Transverse colon (tissue), 4 donors: ENCODE results near the gene DDX46. TPM values are rescaled to one million over a fixed set of nuclear protein-coding genes. Genes with fewer than 3 reads are reported as not detected.
"Not testable (repeated sequence)": the region's sequence is repeated elsewhere in the genome, so short reads cannot be mapped to it uniquely, and the experiment has no call there.

Experiments
- DNase-seq: peaks from one replicate; pipeline ENCODE4 v3.0.0-alpha.2; 2019
- H3K27ac ChIP-seq, 4 donors: fragments of 200-600 bp; sonication (generic); 2 replicates each; pipeline ENCODE4 v1.5.1; 2016 to 2018; ENCODE audit warnings: inconsistent platforms in 4 of 4
- H3K27me3 ChIP-seq: fragments of 200-600 bp; sonication (generic); 2 replicates; pipeline ENCODE4 v1.5.1; 2017; ENCODE audit warnings: inconsistent platforms
- H3K36me3 ChIP-seq, 4 donors: fragments of 200-600 bp; sonication (generic); 2 replicates each; pipeline ENCODE4 v1.5.1; 2017 to 2019; ENCODE audit warnings: inconsistent platforms in 4 of 4
- H3K4me1 ChIP-seq, 4 donors: fragments of 200-600 bp; sonication (generic); 2 replicates each; pipeline ENCODE4 v1.5.1; 2017 to 2020; ENCODE audit warnings: inconsistent platforms in 4 of 4
- H3K4me3 ChIP-seq, 4 donors: fragments of 200-600 bp; sonication (generic); 1 replicate in 1 of 4; 2 replicates in 3 of 4; pipeline versions ENCODE4 v1.5.1 to v1.6.1; 2017 to 2019; ENCODE audit warnings: inconsistent platforms in 4 of 4
- H3K9me3 ChIP-seq, 2 donors: fragments of 200-600 bp; sonication (generic); 2 replicates each; pipeline ENCODE4 v1.5.1; 2017 to 2019; ENCODE audit warnings: inconsistent platforms in 2 of 2
- EP300 ChIP-seq: sonication (generic); formaldehyde crosslinking; IDR thresholded peaks from one replicate; pipeline ENCODE4 v1.6.1; 2017; ENCODE audit warnings: antibody characterized with exemption, low read depth
- POLR2A ChIP-seq: fragments of 450-650 bp; IDR thresholded peaks from one replicate; pipeline ENCODE4 v1.6.1; 2016; ENCODE audit warnings: antibody characterized with exemption, mild to moderate bottlenecking, moderate library complexity
- POLR2AphosphoS5 ChIP-seq, 3 donors: sonication (generic); formaldehyde crosslinking; IDR thresholded peaks; one replicate each; pipeline ENCODE4 v1.6.1; 2016; ENCODE audit warnings: antibody characterized with exemption in 3 of 3
- WGBS, 2 donors: methylation state at CpG; one replicate each; pipeline ENCODE4 v1.1.5; 2018; ENCODE audit warnings: low coverage in 1 of 2; 5-methylcytosine and 5-hydroxymethylcytosine counted together
- in situ Hi-C, 4 donors: fragments of 200-750 bp; cut with MboI; loops; one replicate each; pipeline versions ENCODE4 v1.15.0 to v1.15.1; 2017; ENCODE audit warnings: low sequenced_read_pairs in 3 of 4, low pct_ligation_motif_present in 1 of 4, low pct_unique_long_range_greater_than_20kb in 1 of 4
- intact Hi-C: fragments of 100-400 bp; cut with DNase I; formaldehyde crosslinking; loops from one replicate; pipeline ENCODE4 v1.15.1; 2023; ENCODE audit warnings: low total_unique reads
- total RNA-seq, 4 donors: library from RNA; depleted of rRNA; stranded (reverse); fragments of >200 nt; gene quantifications; one replicate each; pipeline ENCODE4 v1.1.0, GENCODE V29; 2016
- TF ChIP-seq, protein P1 (sequence below), 5 experiments: fragments of 200-600 bp in 3 of 5; fragments of 450-650 bp in 2 of 5; sonication (generic) in 3 of 5; IDR thresholded peaks; 1 replicate in 2 of 5; 2 replicates in 3 of 5; pipeline ENCODE4 v1.5.1; 2016 to 2017; ENCODE audit warnings: antibody characterized with exemption in 5 of 5, inconsistent platforms in 3 of 5, mild to moderate bottlenecking in 2 of 5, moderate library complexity in 1 of 5

Gene DDX46
- 10 to 100 TPM; 28.5 to 73.3 (median 46.1) TPM for total RNA-seq

GRCh38 chr5:134758504-134759341 lies at the start of gene DDX46:
Gene DDX46, plus strand, starts transcription at chr5:134758779. Its CDS starts 160 bp downstream, at chr5:134758939.
- Histone ChIP-seq H3K27me3 (no peaks in the 10 kb centered on the region), H3K4me3 (peak within 1 kb of the TSS; percentile 60 to 96 (median 78)), H3K36me3 (peaks cover 0 to 5% (median 1%) of the 10 kb centered on the region in 4 donors), H3K9me3 (no peaks in the 10 kb centered on the region), H3K27ac (peak within 1 kb of the TSS; percentile 72 to 85 (median 83)), H3K4me1 (peaks cover 4 to 23% (median 15%) of the 10 kb centered on the region in 4 donors)
- 0 to 1% methylated on average over 3 to 59 of the region's 73 CpGs for WGBS, 2 donors
- peak; percentile 97 for DNase-seq
- intact Hi-C loops (no loop called here), in situ Hi-C loops (no loop called here)
- TF ChIP-seq POLR2A (peak; percentile 76), EP300 (no peak), POLR2AphosphoS5 (IDR thresholded peaks at IDR 0.05) (peak; percentile 76 to 85 (median 85))
- TF ChIP-seq, protein P1, sequence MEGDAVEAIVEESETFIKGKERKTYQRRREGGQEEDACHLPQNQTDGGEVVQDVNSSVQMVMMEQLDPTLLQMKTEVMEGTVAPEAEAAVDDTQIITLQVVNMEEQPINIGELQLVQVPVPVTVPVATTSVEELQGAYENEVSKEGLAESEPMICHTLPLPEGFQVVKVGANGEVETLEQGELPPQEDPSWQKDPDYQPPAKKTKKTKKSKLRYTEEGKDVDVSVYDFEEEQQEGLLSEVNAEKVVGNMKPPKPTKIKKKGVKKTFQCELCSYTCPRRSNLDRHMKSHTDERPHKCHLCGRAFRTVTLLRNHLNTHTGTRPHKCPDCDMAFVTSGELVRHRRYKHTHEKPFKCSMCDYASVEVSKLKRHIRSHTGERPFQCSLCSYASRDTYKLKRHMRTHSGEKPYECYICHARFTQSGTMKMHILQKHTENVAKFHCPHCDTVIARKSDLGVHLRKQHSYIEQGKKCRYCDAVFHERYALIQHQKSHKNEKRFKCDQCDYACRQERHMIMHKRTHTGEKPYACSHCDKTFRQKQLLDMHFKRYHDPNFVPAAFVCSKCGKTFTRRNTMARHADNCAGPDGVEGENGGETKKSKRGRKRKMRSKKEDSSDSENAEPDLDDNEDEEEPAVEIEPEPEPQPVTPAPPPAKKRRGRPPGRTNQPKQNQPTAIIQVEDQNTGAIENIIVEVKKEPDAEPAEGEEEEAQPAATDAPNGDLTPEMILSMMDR (IDR thresholded peaks at IDR 0.05) = peak; percentile 56 to 76 (median 59)

DNA sequence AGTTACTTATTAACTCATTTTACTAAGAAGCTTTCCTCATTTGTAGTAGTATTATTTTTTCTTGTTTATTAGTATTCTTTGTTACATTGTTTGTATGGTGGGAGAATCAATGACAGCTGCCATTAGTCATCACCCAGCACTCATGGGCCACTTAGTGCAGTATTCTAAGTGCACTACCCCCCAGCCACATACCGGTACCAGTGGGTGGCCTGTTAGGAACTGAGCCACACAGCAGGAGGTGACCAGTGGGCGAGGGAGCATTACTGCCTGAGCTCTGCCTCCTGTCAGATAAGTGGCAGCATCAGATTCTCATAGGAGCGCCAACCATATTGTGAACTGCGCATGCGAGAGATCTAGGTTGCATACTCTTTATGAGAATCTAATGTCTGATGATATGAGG lies 44.5 kb upstream of the DDX46 start:
- H3K36me3 ChIP-seq = peaks cover 0 to 61% (median 18%) of the 10 kb centered on the region in 4 donors

DNA sequence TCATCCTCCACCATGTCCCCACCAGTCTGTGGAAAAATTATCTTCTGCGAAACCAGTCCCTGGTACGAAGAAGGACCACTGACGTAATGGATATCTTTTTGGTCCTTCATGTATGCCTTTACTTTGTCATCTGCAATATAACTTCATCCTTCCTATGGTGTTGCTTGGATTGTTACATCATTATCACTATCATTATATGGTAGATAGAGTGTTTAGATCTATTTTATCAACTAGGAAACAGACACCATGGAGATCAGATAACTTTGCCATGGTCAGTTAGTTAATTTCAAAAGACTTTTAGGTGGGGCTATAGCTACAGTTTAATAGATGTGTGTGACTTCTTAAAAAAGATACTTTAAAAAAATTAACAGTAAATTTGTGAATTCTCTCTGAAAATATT lies 44.0 kb upstream of the DDX46 start:
- H3K4me3 ChIP-seq = no peak overlapping the region
- in situ Hi-C loops = no loop called here
- H3K9me3 ChIP-seq = no peaks in the 10 kb centered on the region
- H3K27ac ChIP-seq = no peak overlapping the region
- TF ChIP-seq POLR2A (no peak), EP300 (no peak), POLR2AphosphoS5 (IDR thresholded peaks at IDR 0.05) (no peak)
- TF ChIP-seq, protein P1 (IDR thresholded peaks at IDR 0.05) = no peak
- H3K4me1 ChIP-seq = no peaks in the 10 kb centered on the region
- peaks cover 0 to 60% (median 16%) of the 10 kb centered on the region in 4 donors for H3K36me3 ChIP-seq
- 69 to 99% methylated on average over 3 of the region's 3 CpGs for WGBS, 2 donors
- H3K27me3 ChIP-seq = no peaks in the 10 kb centered on the region
- DNase-seq = no peak
- intact Hi-C loops = no loop called here

More for the DNA sequence above, 44.5 kb upstream of the DDX46 start:
- Histone ChIP-seq H3K9me3 (no peaks in the 10 kb centered on the region), H3K27me3 (no peaks in the 10 kb centered on the region), H3K4me3 (no peak overlapping the region), H3K27ac (no peak overlapping the region), H3K4me1 (no peaks in the 10 kb centered on the region)
- in situ Hi-C loops = no loop called here
- 92 to 95% methylated on average over 3 to 5 of the region's 5 CpGs for WGBS, 2 donors
- intact Hi-C loops = no loop called here
- DNase-seq = no peak
- TF ChIP-seq POLR2AphosphoS5 (IDR thresholded peaks at IDR 0.05) = no peak
- no peak for TF ChIP-seq POLR2A
- TF ChIP-seq, protein P1 (IDR thresholded peaks at IDR 0.05) = no peak
- no peak for TF ChIP-seq EP300

DNA sequence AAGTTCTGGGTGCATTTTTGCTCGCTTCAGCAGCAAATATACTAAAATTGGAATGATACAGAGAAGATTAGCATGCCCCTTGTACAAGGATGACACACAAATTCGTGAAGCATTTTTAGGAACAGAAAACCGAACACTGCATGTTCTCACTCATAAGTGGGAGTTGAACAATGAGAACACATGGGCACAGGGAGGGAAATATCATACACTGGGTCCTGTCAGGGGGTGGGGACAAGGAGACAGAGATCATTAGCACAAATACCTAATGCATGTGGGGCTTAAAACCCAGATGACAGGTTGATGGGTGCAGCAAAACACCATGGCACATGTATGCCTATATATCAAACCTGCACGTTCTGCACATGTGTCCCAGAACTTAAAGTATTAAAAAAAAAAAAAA lies 43.1 kb upstream of the DDX46 start:
- DNase-seq, H3K4me3 ChIP-seq, H3K4me1 ChIP-seq, H3K9me3 ChIP-seq, in situ Hi-C loops, intact Hi-C loops, H3K27ac ChIP-seq, H3K27me3 ChIP-seq: not testable (repeated sequence)
- WGBS, 2 donors = 89 to 90% methylated on average over 4 of the region's 4 CpGs
- H3K36me3 ChIP-seq = peaks cover 0 to 60% (median 16%) of the 10 kb centered on the region in 4 donors
